Measurements from ENCODE around the gene RRAD.

The RRAD gene

GRCh38 chr16:66917741-66918140, 7.6 kb downstream of the RRAD start:
- Histone ChIP-seq H3K36me3 (no peaks in the 10 kb centered on the region), H3K4me3 (ENCODE audit: low read depth, low read length) (no peak overlapping the region), H3K27me3 (no peaks in the 10 kb centered on the region), H3K9me3 (no peaks in the 10 kb centered on the region), H3K4me1 (peaks cover 15% of the 10 kb centered on the region)
- no peak for DNase-seq
- TF ChIP-seq, protein P1, sequence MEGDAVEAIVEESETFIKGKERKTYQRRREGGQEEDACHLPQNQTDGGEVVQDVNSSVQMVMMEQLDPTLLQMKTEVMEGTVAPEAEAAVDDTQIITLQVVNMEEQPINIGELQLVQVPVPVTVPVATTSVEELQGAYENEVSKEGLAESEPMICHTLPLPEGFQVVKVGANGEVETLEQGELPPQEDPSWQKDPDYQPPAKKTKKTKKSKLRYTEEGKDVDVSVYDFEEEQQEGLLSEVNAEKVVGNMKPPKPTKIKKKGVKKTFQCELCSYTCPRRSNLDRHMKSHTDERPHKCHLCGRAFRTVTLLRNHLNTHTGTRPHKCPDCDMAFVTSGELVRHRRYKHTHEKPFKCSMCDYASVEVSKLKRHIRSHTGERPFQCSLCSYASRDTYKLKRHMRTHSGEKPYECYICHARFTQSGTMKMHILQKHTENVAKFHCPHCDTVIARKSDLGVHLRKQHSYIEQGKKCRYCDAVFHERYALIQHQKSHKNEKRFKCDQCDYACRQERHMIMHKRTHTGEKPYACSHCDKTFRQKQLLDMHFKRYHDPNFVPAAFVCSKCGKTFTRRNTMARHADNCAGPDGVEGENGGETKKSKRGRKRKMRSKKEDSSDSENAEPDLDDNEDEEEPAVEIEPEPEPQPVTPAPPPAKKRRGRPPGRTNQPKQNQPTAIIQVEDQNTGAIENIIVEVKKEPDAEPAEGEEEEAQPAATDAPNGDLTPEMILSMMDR (IDR thresholded peaks at IDR 0.05; ENCODE audit: low read depth, low read length), result no peak

DNA sequence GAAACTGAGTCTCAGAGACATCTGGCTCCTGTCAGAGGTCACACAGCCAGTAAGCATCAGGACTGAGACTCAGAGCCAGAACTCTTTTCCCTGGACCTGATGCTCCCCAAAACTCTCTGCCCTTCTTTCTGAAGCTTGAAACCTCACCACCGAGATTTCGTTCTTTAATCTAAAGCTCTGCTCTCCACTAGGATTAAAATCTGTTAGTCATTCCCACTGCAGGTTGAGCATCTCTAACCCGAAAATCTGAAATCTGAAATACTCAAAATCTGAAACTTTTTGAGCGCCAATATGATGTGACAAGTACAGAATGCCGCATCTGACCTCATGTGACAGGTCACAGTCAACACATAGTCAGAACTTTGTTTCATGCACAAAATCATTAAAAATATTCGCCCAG, 8.8 kb downstream of the RRAD start:
- DNase-seq, result no peak
- TF ChIP-seq, protein P1 (IDR thresholded peaks at IDR 0.05; ENCODE audit: low read depth, low read length), result no peak
- Histone ChIP-seq H3K4me1 (peaks cover 14% of the 10 kb centered on the region), H3K9me3 (no peaks in the 10 kb centered on the region), H3K4me3 (ENCODE audit: low read depth, low read length) (no peak overlapping the region), H3K36me3 (no peaks in the 10 kb centered on the region), H3K27me3 (no peaks in the 10 kb centered on the region)

GRCh38 chr16:66915041-66915440, 10.3 kb downstream of the RRAD start:
- no peak for DNase-seq
- no peaks in the 10 kb centered on the region for H3K36me3 ChIP-seq
- H3K9me3 ChIP-seq, result no peaks in the 10 kb centered on the region
- H3K27me3 ChIP-seq, result no peaks in the 10 kb centered on the region
- H3K4me3 ChIP-seq (ENCODE audit: low read depth, low read length), result no peak overlapping the region
- peaks cover 14% of the 10 kb centered on the region for H3K4me1 ChIP-seq
- TF ChIP-seq, protein P1 (IDR thresholded peaks at IDR 0.05; ENCODE audit: low read depth, low read length), result no peak

DNA sequence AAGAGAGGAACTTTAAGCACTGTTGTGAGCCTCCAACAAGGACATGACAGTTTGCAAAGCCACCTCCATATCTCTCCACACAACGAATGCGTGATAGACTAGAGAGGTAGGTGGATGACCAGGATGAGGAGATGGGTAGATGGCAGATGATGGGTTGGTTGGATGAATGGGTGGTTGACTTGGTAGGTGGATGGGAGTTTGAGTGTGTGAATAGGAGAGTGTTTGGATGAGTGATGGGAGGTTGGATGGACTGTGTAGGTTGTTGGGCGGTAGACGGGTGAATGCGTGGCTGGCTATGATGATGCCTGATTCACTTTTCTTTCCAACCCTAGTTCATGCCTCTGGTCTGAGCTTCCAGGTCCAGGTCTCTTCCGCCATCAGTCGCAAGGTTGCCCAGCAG, 10.8 kb downstream of the RRAD start:
- no peaks in the 10 kb centered on the region for H3K9me3 ChIP-seq
- no peaks in the 10 kb centered on the region for H3K36me3 ChIP-seq
- no peak for DNase-seq
- peaks cover 9% of the 10 kb centered on the region for H3K4me1 ChIP-seq
- H3K27me3 ChIP-seq, result no peaks in the 10 kb centered on the region
- H3K4me3 ChIP-seq (ENCODE audit: low read depth, low read length), result no peak overlapping the region
- TF ChIP-seq, protein P1 (IDR thresholded peaks at IDR 0.05; ENCODE audit: low read depth, low read length), result no peak

DNA sequence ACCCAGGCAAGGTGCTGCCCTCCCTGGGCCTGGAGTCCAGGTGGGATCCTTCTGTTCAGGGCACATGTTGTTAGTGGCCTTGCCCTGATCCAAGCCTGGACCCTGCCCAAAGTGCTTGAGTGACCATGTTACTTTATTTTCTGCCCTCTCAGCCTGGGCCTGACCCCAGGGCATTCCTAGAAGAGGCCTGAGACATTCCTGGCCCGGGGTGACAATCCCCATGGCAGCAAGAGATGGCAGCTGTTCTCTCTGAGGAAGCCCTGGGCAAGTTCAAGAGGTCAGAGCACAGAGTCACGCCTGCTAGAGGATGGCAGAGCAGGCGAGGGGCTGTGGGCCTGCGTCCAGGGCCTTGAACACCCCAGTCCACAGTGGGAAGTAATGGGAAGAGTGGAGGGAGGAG, 11.6 kb downstream of the RRAD start:
- TF ChIP-seq, protein P1 (IDR thresholded peaks at IDR 0.05; ENCODE audit: low read depth, low read length), result no peak
- no peaks in the 10 kb centered on the region for H3K9me3 ChIP-seq
- 0 out of 2 replicates have a peak, but pooled peaks cover under 1% of the 10 kb centered on the region for H3K4me1 ChIP-seq
- DNase-seq, result no peak
- no peaks in the 10 kb centered on the region for H3K36me3 ChIP-seq
- H3K27me3 ChIP-seq, result no peaks in the 10 kb centered on the region
- no peak overlapping the region for H3K4me3 ChIP-seq (ENCODE audit: low read depth, low read length)

GRCh38 chr16:66913081-66913480, 12.3 kb downstream of the RRAD start:
- H3K36me3 ChIP-seq, result no peaks in the 10 kb centered on the region
- H3K4me1 ChIP-seq, result no peaks in the 10 kb centered on the region
- no peaks in the 10 kb centered on the region for H3K27me3 ChIP-seq
- no peak for DNase-seq
- H3K4me3 ChIP-seq (ENCODE audit: low read depth, low read length), result no peak overlapping the region
- TF ChIP-seq, protein P1 (IDR thresholded peaks at IDR 0.05; ENCODE audit: low read depth, low read length), result no peak
- H3K9me3 ChIP-seq, result no peaks in the 10 kb centered on the region

Data from BE2C (cell line).